GM18505 (cell line): ENCODE data around the gene LRP1B.

Experiments used
- ATAC-seq: cut with Tn5 transposase; IDR thresholded peaks from one replicate; pipeline ENCODE4 v1.9.1; 2021; ENCODE audit not compliant: unreplicated experiment
- POLR2A ChIP-seq: IDR thresholded peaks from 4 replicates; pipeline ENCODE4 v1.6.1; 2011; ENCODE audit warnings: borderline replicate concordance; ENCODE audit not compliant: insufficient read depth, insufficient read length; ENCODE audit errors: extremely low read depth

LRP1B gene

GRCh38 chr2:140717481-140717880 lies 1413.3 kb downstream of the LRP1B start:
- ATAC-seq: no peak
- TF ChIP-seq POLR2A: no peak

GRCh38 chr2:140714586-140714985 lies 1416.2 kb downstream of the LRP1B start:
- no peak for TF ChIP-seq POLR2A
- ATAC-seq: no peak

- TF ChIP-seq POLR2A: no peak
- no peak for ATAC-seq
Observed at GRCh38 chr2:140711867-140712266, 1418.9 kb downstream of the LRP1B start.

- ATAC-seq: no peak
Observed at GRCh38 chr2:140701726-140702125, 1429.1 kb downstream of the LRP1B start.

GRCh38 chr2:140698636-140699035 lies 1432.2 kb downstream of the LRP1B start:
- no peak for TF ChIP-seq POLR2A
- no peak for ATAC-seq

More at GRCh38 chr2:140701726-140702125, 1429.1 kb downstream of the LRP1B start:
- TF ChIP-seq POLR2A: no peak

- no peak for TF ChIP-seq POLR2A
- ATAC-seq: no peak
Observed at GRCh38 chr2:140696449-140696848, 1434.4 kb downstream of the LRP1B start.

- no peak for ATAC-seq
- TF ChIP-seq POLR2A: no peak
Observed at GRCh38 chr2:140695155-140695554, 1435.7 kb downstream of the LRP1B start.

- no peak for ATAC-seq
- TF ChIP-seq POLR2A: no peak
Observed at GRCh38 chr2:140687825-140688224, 1443.0 kb downstream of the LRP1B start.

GRCh38 chr2:140683658-140684057 lies 1447.2 kb downstream of the LRP1B start:
- no peak for ATAC-seq
- no peak for TF ChIP-seq POLR2A

- no peak for TF ChIP-seq POLR2A
Observed at GRCh38 chr2:140680862-140681261, 1450.0 kb downstream of the LRP1B start.

GRCh38 chr2:140679752-140680151 lies 1451.1 kb downstream of the LRP1B start:
- ATAC-seq: no peak
- no peak for TF ChIP-seq POLR2A

More at GRCh38 chr2:140680862-140681261, 1450.0 kb downstream of the LRP1B start:
- ATAC-seq: no peak

- no peak for TF ChIP-seq POLR2A
- ATAC-seq: no peak
Observed at GRCh38 chr2:140669911-140670310, 1460.9 kb downstream of the LRP1B start.

GRCh38 chr2:140667203-140667602 lies 1463.6 kb downstream of the LRP1B start:
- ATAC-seq: no peak
- TF ChIP-seq POLR2A: no peak

GRCh38 chr2:140662504-140662903 lies 1468.3 kb downstream of the LRP1B start:
- TF ChIP-seq POLR2A: no peak
- no peak for ATAC-seq
